Skeletal muscle cell (primary cell): ENCODE measurements around the gene BMP7.
"Not testable (repeated sequence)": the region's sequence is repeated elsewhere in the genome, so short reads cannot be mapped to it uniquely, and the experiment has no call there.

ENCODE experiments used
- DNase-seq: peaks from one replicate; pipeline ENCODE4 v3.0.0-alpha.2; 2010; ENCODE audit warnings: low read depth
- H3K4me3 ChIP-seq: 2 replicates; pipeline ENCODE4 v1.5.1; 2011; ENCODE audit warnings: low read depth, mild to moderate bottlenecking, control low read depth, low read length, moderate library complexity

The BMP7 gene

GRCh38 chr20:57239324-57239723 is 27.1 kb downstream of the BMP7 start:
- H3K4me3 ChIP-seq, DNase-seq: not testable (repeated sequence)

GRCh38 chr20:57238089-57238488 is 28.4 kb downstream of the BMP7 start:
- no peak overlapping the region for H3K4me3 ChIP-seq
- DNase-seq: no peak

GRCh38 chr20:57237585-57237953 is 28.9 kb downstream of the BMP7 start:
- DNase-seq: no peak
- H3K4me3 ChIP-seq: no peak overlapping the region

- DNase-seq: no peak
- no peak overlapping the region for H3K4me3 ChIP-seq
Measured at GRCh38 chr20:57236813-57237584, 29.4 kb downstream of the BMP7 start.

- H3K4me3 ChIP-seq: no peak overlapping the region
- no peak for DNase-seq
Measured at GRCh38 chr20:57234556-57235251, 31.7 kb downstream of the BMP7 start.

- no peak for DNase-seq
- H3K4me3 ChIP-seq: no peak overlapping the region
Measured at GRCh38 chr20:57231951-57232428, 34.5 kb downstream of the BMP7 start.

GRCh38 chr20:57231161-57231560 is 35.3 kb downstream of the BMP7 start:
- no peak for DNase-seq
- H3K4me3 ChIP-seq: no peak overlapping the region

- H3K4me3 ChIP-seq: no peak overlapping the region
- no peak for DNase-seq
Measured at GRCh38 chr20:57230247-57230646, 36.2 kb downstream of the BMP7 start.

- DNase-seq: no peak
- no peak overlapping the region for H3K4me3 ChIP-seq
Measured at GRCh38 chr20:57229490-57229889, 37.0 kb downstream of the BMP7 start.

- no peak for DNase-seq
- H3K4me3 ChIP-seq: no peak overlapping the region
Measured at GRCh38 chr20:57225830-57226229, 40.6 kb downstream of the BMP7 start.

- DNase-seq: no peak
- no peak overlapping the region for H3K4me3 ChIP-seq
Measured at GRCh38 chr20:57225197-57225733, 41.2 kb downstream of the BMP7 start.

- no peak for DNase-seq
- no peak overlapping the region for H3K4me3 ChIP-seq
Measured at GRCh38 chr20:57224641-57225138, 41.8 kb downstream of the BMP7 start.

- no peak for DNase-seq
- no peak overlapping the region for H3K4me3 ChIP-seq
Measured at GRCh38 chr20:57223648-57224489, 42.6 kb downstream of the BMP7 start.

GRCh38 chr20:57222631-57222950 is 43.9 kb downstream of the BMP7 start:
- no peak overlapping the region for H3K4me3 ChIP-seq
- DNase-seq: no peak

GRCh38 chr20:57221916-57222630 is 44.4 kb downstream of the BMP7 start:
- H3K4me3 ChIP-seq: no peak overlapping the region
- DNase-seq: no peak

- H3K4me3 ChIP-seq: no peak overlapping the region
- DNase-seq: no peak
Measured at GRCh38 chr20:57220337-57221145, 45.9 kb downstream of the BMP7 start.

GRCh38 chr20:57219071-57219677 is 47.3 kb downstream of the BMP7 start:
- no peak overlapping the region for H3K4me3 ChIP-seq
- no peak for DNase-seq

- no peak for DNase-seq
- H3K4me3 ChIP-seq: no peak overlapping the region
Measured at GRCh38 chr20:57218489-57218888, 48.0 kb downstream of the BMP7 start.
